ENCODE data around the gene PIGN. TPM values are rescaled to one million over a fixed set of nuclear protein-coding genes. Genes with fewer than 3 reads are reported as not detected.
"Not testable (repeated sequence)": the region's sequence is repeated elsewhere in the genome, so short reads cannot be mapped to it uniquely, and the experiment has no call there.

PIGN gene
- polyA plus RNA-seq, 1 donor, result 20.5 TPM

DNA sequence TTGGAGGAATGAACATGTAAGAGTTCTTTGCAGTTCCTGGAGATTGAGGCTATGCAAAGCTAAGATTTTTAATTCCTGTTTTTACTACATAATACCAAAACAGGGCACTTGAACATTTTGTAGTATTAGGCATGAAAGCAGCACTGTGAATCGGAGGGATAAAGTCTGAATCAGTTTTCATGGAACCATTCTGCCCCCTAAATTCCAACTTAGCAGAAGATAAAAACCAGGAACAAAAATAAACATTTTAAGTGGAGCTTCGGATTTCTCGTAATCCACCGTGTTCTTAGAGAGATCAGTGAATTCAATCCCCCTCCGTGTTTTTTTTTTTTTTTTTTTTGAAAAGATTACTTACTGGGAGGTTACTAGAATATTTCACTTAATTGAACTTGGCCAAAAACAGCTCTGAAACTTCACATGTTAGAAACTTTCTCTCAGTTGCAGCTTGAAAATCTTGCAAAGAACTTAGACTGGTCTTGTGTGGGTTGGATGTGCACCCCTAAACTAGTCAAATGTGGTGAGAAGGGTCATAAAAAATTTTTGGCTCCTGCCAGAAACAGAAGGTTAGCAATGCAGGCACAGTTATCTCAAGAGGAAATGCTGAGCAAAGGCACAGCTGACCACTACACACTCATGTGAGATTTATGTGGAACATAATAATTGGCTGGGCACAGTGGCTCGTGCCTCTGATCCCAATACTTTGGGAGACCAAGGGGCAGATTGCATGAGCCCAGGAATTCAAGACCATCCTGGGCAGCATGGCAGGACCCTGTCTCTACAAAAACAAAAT lies 148.7 kb downstream of the PIGN start:
- Histone ChIP-seq H3K27ac (ENCODE audit: low read length) (no peak overlapping the region), H3K36me3 (ENCODE audit: control insufficient read depth, insufficient read depth, low read length) (no peaks in the 10 kb centered on the region), H3K9me3 (ENCODE audit: control insufficient read depth, low read depth, low read length) (no peaks in the 10 kb centered on the region), H3K27me3 (ENCODE audit: control insufficient read depth, insufficient read depth, low read length) (no peaks in the 10 kb centered on the region), H3K4me1 (ENCODE audit: control insufficient read depth, insufficient read depth, low read length) (no peaks in the 10 kb centered on the region), H3K4me3 (ENCODE audit: low read length) (no peak overlapping the region)
- no peak for DNase-seq
- WGBS (ENCODE audit: insufficient coverage, low lambda C conversion rate), result 81% methylated on average over 5 of the region's 6 CpGs

DNA sequence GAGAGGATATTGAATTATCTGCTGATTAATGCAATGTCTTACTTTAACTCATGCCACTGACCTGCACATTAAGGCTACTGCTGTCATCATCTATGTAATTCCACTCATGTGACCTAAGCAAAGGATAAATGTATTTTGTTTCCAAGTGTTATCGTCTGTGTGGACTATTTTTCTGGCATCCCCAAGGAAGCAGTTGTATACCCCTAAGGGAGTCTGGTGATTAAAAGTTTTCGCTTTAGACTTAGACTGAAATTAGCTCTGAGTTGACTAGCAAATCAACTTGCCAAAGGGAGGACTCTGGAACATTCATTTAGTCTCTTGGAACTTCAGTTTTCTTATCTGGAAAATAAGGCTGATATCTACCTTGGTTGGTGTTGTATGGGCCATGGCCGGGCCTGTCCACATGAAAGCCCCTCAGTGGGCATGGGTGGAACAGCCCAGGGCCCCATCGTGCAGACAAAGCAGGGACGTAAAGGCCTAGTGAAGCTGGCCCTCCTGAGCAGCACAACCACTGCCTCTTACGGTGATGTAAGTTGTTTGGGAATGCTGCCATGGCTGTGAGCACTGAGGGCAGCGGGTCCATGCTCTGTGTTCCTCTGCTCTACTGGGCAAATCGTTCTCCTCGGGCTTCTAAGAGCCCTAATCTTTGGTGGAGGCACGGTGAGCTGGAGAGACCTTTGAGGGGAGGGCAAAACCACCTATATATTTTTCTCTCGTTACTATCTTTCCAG lies 149.7 kb downstream of the PIGN start:
- DNase-seq, result no peak
- H3K36me3 ChIP-seq (ENCODE audit: control insufficient read depth, insufficient read depth, low read length), result no peaks in the 10 kb centered on the region
- H3K4me1 ChIP-seq (ENCODE audit: control insufficient read depth, insufficient read depth, low read length), result no peaks in the 10 kb centered on the region
- no peaks in the 10 kb centered on the region for H3K27me3 ChIP-seq (ENCODE audit: control insufficient read depth, insufficient read depth, low read length)
- no peak overlapping the region for H3K4me3 ChIP-seq (ENCODE audit: low read length)
- no CpG with 5 or more reads among the region's 11 CpGs for WGBS (ENCODE audit: insufficient coverage, low lambda C conversion rate)
- no peaks in the 10 kb centered on the region for H3K9me3 ChIP-seq (ENCODE audit: control insufficient read depth, low read depth, low read length)
- H3K27ac ChIP-seq (ENCODE audit: low read length), result no peak overlapping the region

GRCh38 chr18:62034286-62034685 lies 152.6 kb downstream of the PIGN start:
- H3K9me3 ChIP-seq (ENCODE audit: control insufficient read depth, low read depth, low read length); H3K4me1 ChIP-seq (ENCODE audit: control insufficient read depth, insufficient read depth, low read length); H3K27me3 ChIP-seq (ENCODE audit: control insufficient read depth, insufficient read depth, low read length); H3K27ac ChIP-seq (ENCODE audit: low read length); H3K4me3 ChIP-seq (ENCODE audit: low read length); DNase-seq; H3K36me3 ChIP-seq (ENCODE audit: control insufficient read depth, insufficient read depth, low read length): not testable (repeated sequence)
- WGBS (ENCODE audit: insufficient coverage, low lambda C conversion rate), result 100% methylated on average over 1 of the region's 3 CpGs

DNA sequence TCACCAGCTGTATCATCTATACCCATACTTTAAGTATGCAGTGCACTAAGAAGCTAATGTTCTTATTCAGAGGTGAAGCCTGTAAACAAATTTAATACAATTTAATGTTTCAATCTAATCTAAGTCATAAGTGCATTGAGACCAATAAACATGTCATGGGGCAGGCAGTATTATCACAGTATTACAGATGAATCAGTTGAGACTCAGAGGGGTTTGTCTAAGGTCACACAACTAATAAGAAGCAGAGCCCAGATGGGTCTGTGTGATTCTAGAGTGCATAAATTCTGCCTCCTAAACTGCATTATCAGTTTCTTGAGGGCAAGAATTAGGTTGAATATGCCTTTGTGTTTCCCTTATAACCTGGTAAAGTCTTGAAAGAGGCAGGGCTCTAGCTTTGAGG lies 153.1 kb downstream of the PIGN start:
- Histone ChIP-seq H3K27ac (ENCODE audit: low read length) (no peak overlapping the region), H3K4me1 (ENCODE audit: control insufficient read depth, insufficient read depth, low read length) (no peaks in the 10 kb centered on the region), H3K27me3 (ENCODE audit: control insufficient read depth, insufficient read depth, low read length) (no peaks in the 10 kb centered on the region), H3K4me3 (ENCODE audit: low read length) (no peak overlapping the region), H3K36me3 (ENCODE audit: control insufficient read depth, insufficient read depth, low read length) (no peaks in the 10 kb centered on the region), H3K9me3 (ENCODE audit: control insufficient read depth, low read depth, low read length) (no peaks in the 10 kb centered on the region)
- no peak for DNase-seq

DNA sequence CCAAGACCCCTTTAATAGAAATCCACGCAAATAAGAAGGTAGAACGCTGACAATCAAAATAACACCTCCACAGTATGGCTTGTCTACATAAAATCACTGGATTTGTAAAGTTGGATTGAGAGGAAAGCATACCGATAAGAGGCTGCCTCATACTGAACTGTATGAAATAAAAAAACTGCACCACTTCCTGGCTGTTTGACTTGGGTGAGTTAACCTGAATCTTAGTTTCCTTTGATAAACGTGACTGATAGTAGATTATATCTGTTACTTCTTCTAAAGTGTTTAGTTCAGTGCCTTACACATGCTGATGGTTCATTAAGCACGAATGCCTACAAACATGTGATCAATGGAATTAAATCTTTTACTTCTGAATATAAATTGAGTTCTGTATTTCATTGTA lies 153.6 kb downstream of the PIGN start:
- H3K9me3 ChIP-seq (ENCODE audit: control insufficient read depth, low read depth, low read length), result no peaks in the 10 kb centered on the region
- WGBS (ENCODE audit: insufficient coverage, low lambda C conversion rate), result no CpG with 5 or more reads among the region's 5 CpGs
- DNase-seq, result no peak
- H3K27ac ChIP-seq (ENCODE audit: low read length), result no peak overlapping the region
- H3K27me3 ChIP-seq (ENCODE audit: control insufficient read depth, insufficient read depth, low read length), result no peaks in the 10 kb centered on the region
- no peak overlapping the region for H3K4me3 ChIP-seq (ENCODE audit: low read length)
- no peaks in the 10 kb centered on the region for H3K4me1 ChIP-seq (ENCODE audit: control insufficient read depth, insufficient read depth, low read length)
- H3K36me3 ChIP-seq (ENCODE audit: control insufficient read depth, insufficient read depth, low read length), result no peaks in the 10 kb centered on the region

DNA sequence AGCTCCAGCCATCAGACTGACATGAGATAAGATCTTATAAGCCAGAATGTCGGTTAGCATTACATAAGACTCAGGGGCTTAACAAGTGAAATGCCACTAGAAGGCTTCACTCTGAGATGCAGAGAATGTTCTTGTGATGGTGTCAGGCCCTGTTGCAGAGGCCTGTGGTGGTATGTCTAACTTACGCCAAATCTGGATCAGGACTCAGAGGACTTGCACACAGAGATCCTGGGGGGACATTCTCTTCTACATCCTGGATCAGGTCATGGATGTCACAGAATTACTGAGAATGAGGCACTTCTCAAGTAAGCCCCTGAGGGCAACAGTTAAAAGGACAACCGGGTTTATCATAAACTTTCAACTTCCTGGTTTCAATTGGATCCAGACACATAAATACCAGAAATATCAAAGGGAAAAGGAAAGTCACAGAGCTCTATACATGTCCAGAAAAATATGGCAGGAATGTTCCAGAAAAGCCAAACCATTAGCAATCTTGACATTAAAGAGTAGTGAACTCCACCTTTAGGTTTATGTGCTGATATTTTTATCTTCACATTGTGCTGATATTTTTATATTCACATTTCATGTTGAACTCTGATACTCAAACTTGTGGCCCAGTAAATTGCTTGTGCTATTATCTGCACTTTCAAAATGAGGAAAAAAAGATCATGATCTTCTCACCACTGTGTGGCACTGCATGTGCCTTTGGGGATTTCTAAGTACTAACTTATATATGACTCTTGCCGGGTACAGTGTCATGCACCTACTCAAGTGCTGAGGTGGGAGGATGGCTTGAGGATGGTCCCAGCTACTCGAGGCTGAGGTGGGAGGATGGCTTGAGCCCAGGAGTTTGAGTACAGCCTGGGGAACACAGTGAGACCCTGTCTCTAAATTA lies 156.5 kb downstream of the PIGN start:
- no peaks in the 10 kb centered on the region for H3K4me1 ChIP-seq (ENCODE audit: control insufficient read depth, insufficient read depth, low read length)
- no peaks in the 10 kb centered on the region for H3K9me3 ChIP-seq (ENCODE audit: control insufficient read depth, low read depth, low read length)
- H3K36me3 ChIP-seq (ENCODE audit: control insufficient read depth, insufficient read depth, low read length), result no peaks in the 10 kb centered on the region
- H3K4me3 ChIP-seq (ENCODE audit: low read length), result no peak overlapping the region
- H3K27ac ChIP-seq (ENCODE audit: low read length), result no peak overlapping the region
- peak in 1 of 2 donors; percentile 25 for DNase-seq
- 100% methylated on average over 1 of the region's 5 CpGs for WGBS (ENCODE audit: insufficient coverage, low lambda C conversion rate)
- H3K27me3 ChIP-seq (ENCODE audit: control insufficient read depth, insufficient read depth, low read length), result no peaks in the 10 kb centered on the region

- Histone ChIP-seq H3K4me1 (ENCODE audit: control insufficient read depth, insufficient read depth, low read length) (no peaks in the 10 kb centered on the region), H3K27ac (ENCODE audit: low read length) (no peak overlapping the region), H3K27me3 (ENCODE audit: control insufficient read depth, insufficient read depth, low read length) (no peaks in the 10 kb centered on the region), H3K9me3 (ENCODE audit: control insufficient read depth, low read depth, low read length) (no peaks in the 10 kb centered on the region), H3K36me3 (ENCODE audit: control insufficient read depth, insufficient read depth, low read length) (no peaks in the 10 kb centered on the region), H3K4me3 (ENCODE audit: low read length) (no peak overlapping the region)
- no CpG with 5 or more reads among the region's 2 CpGs for WGBS (ENCODE audit: insufficient coverage, low lambda C conversion rate)
- DNase-seq, result no peak
Observed at GRCh38 chr18:62028715-62029114, 158.1 kb downstream of the PIGN start.

- DNase-seq, result no peak
- no peak overlapping the region for H3K4me3 ChIP-seq (ENCODE audit: low read length)
- no peak overlapping the region for H3K27ac ChIP-seq (ENCODE audit: low read length)
- no peaks in the 10 kb centered on the region for H3K4me1 ChIP-seq (ENCODE audit: control insufficient read depth, insufficient read depth, low read length)
- no peaks in the 10 kb centered on the region for H3K27me3 ChIP-seq (ENCODE audit: control insufficient read depth, insufficient read depth, low read length)
- H3K36me3 ChIP-seq (ENCODE audit: control insufficient read depth, insufficient read depth, low read length), result no peaks in the 10 kb centered on the region
- H3K9me3 ChIP-seq (ENCODE audit: control insufficient read depth, low read depth, low read length), result no peaks in the 10 kb centered on the region
- 59% methylated on average over 4 of the region's 6 CpGs for WGBS (ENCODE audit: insufficient coverage, low lambda C conversion rate)
Observed at GRCh38 chr18:62027914-62028520, 158.8 kb downstream of the PIGN start.

DNA sequence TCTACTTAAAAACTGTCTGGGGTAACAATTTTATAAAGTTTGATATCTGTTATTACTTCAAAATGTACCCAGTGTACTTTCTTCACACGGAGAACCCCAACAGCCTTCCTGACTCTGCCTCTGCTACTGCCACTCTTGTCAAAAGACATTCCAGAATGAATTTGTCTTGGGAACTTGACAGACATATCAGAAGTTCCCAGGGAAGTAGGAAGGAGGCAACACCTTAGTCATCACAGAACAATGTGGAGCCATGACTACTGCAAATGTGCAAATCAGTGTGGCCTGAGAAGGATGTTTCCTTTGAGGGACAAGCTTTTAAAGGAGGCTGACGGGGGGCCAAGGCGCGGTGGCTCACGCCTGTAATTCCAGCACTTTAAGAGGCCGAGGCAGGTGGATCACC lies 160.3 kb downstream of the PIGN start:
- DNase-seq, result no peak
- H3K9me3 ChIP-seq (ENCODE audit: control insufficient read depth, low read depth, low read length), result no peaks in the 10 kb centered on the region
- no peak overlapping the region for H3K27ac ChIP-seq (ENCODE audit: low read length)
- no peaks in the 10 kb centered on the region for H3K4me1 ChIP-seq (ENCODE audit: control insufficient read depth, insufficient read depth, low read length)
- H3K4me3 ChIP-seq (ENCODE audit: low read length), result no peak overlapping the region
- WGBS (ENCODE audit: insufficient coverage, low lambda C conversion rate), result no CpG with 5 or more reads among the region's 6 CpGs
- H3K36me3 ChIP-seq (ENCODE audit: control insufficient read depth, insufficient read depth, low read length), result no peaks in the 10 kb centered on the region
- no peaks in the 10 kb centered on the region for H3K27me3 ChIP-seq (ENCODE audit: control insufficient read depth, insufficient read depth, low read length)

GRCh38 chr18:62024983-62025382 lies 161.9 kb downstream of the PIGN start:
- Histone ChIP-seq H3K27ac (ENCODE audit: low read length) (no peak overlapping the region), H3K9me3 (ENCODE audit: control insufficient read depth, low read depth, low read length) (no peaks in the 10 kb centered on the region), H3K4me1 (ENCODE audit: control insufficient read depth, insufficient read depth, low read length) (no peaks in the 10 kb centered on the region), H3K27me3 (ENCODE audit: control insufficient read depth, insufficient read depth, low read length) (no peaks in the 10 kb centered on the region), H3K36me3 (ENCODE audit: control insufficient read depth, insufficient read depth, low read length) (no peaks in the 10 kb centered on the region), H3K4me3 (ENCODE audit: low read length) (no peak overlapping the region)
- no peak for DNase-seq
